Measurements from ENCODE around the gene RAD17.
"Not testable (repeated sequence)": the region's sequence is repeated elsewhere in the genome, so short reads cannot be mapped to it uniquely, and the experiment has no call there.

RAD17 gene

GRCh38 chr5:69455428-69455988 lies 85.9 kb downstream of the RAD17 start:
- not testable (repeated sequence) for DNase-seq (ENCODE audit: extremely low read depth in 1 of 2, low read depth in 1 of 2)

DNA sequence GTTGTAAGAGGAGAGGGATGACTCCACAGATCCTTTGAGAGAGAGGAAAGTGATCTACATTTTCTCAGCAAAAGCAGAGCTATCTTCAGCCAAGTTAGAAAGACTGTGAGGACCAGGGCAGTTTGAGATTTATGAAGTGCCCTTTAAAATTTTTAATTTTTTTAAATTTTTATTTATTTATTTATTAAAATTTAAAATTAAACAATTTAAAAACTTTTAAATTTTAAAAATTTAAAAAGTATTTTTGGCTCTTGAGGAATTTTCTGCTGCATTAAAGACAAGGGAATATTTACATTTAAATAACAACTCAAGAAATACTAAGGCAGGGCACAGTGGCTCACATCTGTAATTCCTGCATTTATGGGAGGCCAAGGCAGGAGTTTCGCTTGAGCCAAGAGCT lies 92.6 kb downstream of the RAD17 start:
- DNase-seq (ENCODE audit: extremely low read depth in 1 of 2, low read depth in 1 of 2), result no peak

Data from activated CD8-positive, alpha-beta memory T cell treated with anti-CD3 and anti-CD28 coated beads for 1 hour (primary cell).